T-helper 17 cell (primary cell): ENCODE data around the gene PAH. TPM values are rescaled to one million over a fixed set of nuclear protein-coding genes. Genes with fewer than 3 reads are reported as not detected.

ENCODE experiments used
- total RNA-seq, 4 donors: library from RNA in 2 of 4; stranded (reverse) in 2 of 4; gene quantifications; one replicate each; pipeline ENCODE4 v1.2.3 and lab custom pipeline; 2022 to 2026

PAH gene
- total RNA-seq, 2 donors from 2014 or later: 0.15 to 1.4 TPM

Other genes with a start within 250 kb of the PAH start
- gene ASCL1, start 40.4 kb upstream of the PAH start, total RNA-seq: not detected